ENCODE measurements around the gene GRAMD1C.

Gene GRAMD1C

GRCh38 chr3:113867506-113867905 lies 28.9 kb downstream of the GRAMD1C start:
- no peak for DNase-seq

DNA sequence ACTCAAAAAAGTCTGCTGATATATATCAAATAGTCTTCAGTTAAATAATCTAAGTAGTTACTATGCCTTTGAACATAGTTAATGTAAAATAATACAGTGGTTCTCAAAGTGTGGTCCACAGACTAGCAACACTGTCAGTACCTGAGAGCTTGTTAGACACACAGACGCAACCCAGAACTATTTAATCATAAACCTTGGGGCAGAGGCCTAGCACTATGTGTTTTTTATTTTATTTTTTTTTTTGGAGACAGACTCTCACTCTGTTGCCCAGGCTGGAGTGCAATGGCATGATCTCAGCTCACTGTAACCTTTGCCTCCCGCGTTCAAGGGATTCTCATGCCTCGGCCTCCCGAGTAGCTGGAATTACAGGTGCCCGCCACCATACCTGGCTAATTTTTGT lies 34.7 kb downstream of the GRAMD1C start:
- DNase-seq, result no peak

GRCh38 chr3:113873814-113874526 lies 35.4 kb downstream of the GRAMD1C start:
- DNase-seq, result no peak

GRCh38 chr3:113878403-113878802 lies 39.8 kb downstream of the GRAMD1C start:
- no peak for DNase-seq

DNA sequence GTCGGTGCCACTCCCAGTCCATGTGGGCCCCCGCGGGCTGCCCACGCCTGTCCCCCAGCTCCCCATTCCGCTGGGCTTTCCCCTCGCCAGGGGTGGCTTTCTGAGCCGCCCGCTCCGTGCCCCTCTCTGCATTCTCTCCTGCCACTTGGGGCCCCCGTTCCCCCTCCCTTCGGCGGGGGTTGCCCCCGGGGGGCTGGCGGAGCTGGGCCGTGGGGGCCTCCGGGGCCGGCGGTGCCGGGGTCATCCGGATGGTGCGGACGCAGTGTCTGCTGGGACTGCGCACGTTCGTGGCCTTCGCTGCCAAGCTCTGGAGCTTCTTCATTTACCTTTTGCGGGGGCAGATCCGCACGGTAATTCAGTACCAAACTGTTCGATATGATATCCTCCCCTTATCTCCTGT lies 46.5 kb downstream of the GRAMD1C start:
- no peak for DNase-seq

DNA sequence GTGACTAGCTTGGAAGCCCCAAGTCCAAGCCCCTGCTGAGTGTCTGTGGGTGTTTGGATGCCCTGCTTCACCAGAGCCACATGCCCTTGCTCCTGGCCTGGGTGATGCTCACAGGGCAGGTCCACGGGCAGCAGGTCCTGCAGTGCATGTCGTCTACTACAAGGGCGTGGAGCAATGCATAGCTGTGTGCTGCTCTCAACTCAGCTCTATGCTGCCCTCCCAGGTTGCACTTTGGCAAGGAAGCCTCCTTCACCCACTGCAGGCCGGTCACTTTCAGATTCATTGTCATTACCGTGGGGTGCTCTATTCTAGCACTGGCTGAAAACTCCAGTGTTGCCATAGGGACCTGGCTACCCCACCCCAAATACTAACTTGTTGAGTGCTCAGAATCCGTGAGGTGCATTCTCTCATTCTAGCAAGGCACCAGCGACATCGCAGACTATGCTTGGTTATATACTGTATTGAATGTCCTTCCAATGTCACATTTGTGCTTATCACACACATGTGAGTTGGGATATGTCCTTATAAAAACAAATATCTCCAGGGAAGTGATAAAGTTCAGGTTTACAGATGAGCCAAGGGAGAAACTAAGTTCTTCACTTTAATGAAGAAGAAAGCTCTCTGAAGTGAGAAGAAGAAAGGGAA lies 51.8 kb downstream of the GRAMD1C start:
- DNase-seq, result peak; percentile 8

DNA sequence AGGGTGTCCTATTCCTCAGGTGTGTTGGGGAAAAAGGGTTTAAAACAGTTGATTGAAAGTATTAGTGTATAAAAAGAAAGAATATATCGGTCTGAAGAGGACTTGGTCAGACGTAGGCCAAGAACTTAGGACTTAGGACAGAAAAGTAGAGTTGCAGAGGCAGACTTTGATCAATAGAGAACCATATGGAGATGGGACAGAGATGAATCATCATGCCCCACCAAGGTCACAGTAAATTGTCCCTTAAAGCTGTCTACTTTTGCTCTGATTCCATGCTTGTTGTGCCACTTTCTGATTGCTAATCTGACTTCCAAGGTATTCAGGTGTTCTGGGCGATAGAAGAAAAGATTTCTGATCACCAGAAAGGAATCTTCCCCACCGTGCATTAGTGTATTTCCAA lies 56.3 kb downstream of the GRAMD1C start:
- no peak for DNase-seq

DNA sequence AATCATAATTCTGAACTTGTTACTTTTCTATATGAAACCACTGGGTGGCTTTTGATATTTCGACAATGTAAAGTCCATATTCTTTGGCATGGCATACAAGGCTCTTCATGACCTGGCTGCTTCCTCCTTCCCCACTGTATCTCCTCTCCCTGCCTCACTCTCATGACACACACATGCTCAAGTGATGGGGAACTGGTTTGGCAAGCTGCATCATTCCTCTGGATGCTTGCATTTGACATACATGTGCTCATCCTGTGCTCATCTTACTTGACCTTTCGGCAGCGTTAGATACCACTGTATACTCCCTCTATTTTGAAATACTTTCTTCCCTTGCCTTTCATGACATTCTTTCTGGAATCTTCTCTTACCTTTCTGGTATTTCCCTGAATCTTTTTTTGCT lies 57.4 kb downstream of the GRAMD1C start:
- DNase-seq, result no peak

DNA sequence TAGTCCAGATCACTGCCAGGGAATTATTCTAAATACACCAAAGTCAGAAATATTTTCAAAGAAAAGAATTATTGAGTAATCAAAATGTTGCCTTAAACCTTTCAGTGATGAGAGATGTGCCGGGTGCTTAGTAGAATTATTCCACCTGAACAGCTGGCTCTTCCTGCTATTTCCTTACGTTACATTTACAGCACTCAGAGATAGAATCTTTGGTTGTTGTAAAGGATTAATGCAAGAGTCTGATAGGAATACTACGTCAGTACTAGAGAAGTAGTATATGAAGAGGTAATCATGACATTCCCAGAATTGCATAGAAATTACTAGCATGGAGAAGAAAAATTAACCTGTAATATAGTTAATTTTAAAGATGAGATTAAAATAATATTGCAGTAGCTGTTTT lies 58.3 kb downstream of the GRAMD1C start:
- no peak for DNase-seq

- no peak for DNase-seq
Measured at GRCh38 chr3:113897373-113897777, 58.8 kb downstream of the GRAMD1C start.

GRCh38 chr3:113898892-113899291 lies 60.3 kb downstream of the GRAMD1C start:
- DNase-seq, result no peak

GRCh38 chr3:113906568-113907140 lies 68.1 kb downstream of the GRAMD1C start:
- no peak for DNase-seq

GRCh38 chr3:113908133-113908532 lies 69.5 kb downstream of the GRAMD1C start:
- no peak for DNase-seq

- no peak for DNase-seq
Measured at GRCh38 chr3:113910966-113911365, 72.4 kb downstream of the GRAMD1C start.

- peak; percentile 78 for DNase-seq
Measured at GRCh38 chr3:113912552-113913236, 74.1 kb downstream of the GRAMD1C start.

GRCh38 chr3:113914646-113915045 lies 76.1 kb downstream of the GRAMD1C start:
- DNase-seq, result no peak

- no peak for DNase-seq
Measured at GRCh38 chr3:113927556-113927955, 89.0 kb downstream of the GRAMD1C start.

- DNase-seq, result no peak
Measured at GRCh38 chr3:113946831-113947230, 108.2 kb downstream of the GRAMD1C start.

DNA sequence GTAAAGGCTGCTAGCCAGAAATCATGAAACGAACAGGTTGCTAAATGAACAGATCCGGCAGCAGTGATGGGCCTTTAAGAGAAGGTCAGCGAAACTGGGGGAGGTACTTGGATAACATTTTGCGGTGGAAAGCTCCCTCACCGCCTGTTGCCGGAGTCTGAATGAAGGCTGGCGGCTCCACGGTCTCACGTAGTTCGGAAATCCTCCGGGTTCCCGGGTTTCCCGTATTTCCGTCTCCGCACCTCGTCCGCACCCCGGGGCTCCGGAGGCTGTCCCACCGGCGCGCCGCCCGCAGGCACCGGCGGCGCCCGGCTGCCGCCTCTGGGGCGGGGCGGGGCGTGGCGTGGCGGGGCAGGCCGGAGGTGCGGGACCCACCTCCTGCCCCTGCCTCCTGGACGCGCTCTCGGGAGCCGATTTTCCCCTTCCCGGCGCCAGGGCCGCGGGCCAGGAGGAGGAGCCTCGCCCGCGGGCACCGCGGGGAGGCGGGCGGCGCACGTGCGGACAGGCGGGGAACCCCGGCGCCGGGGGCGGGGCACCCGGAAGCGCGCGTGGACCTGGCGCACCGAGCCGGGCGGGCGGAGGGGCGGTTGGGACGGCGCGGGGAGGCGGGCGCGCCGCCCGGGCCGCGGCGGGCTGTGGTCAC lies 108.9 kb downstream of the GRAMD1C start, which contains the start of gene ZDHHC23:
ZDHHC23 (plus strand) TSS at position 642 of the 643 bp plus-strand sequence. CDS start 790 bp downstream, outside the sequence.
- peak; percentile 95 for DNase-seq

DNA sequence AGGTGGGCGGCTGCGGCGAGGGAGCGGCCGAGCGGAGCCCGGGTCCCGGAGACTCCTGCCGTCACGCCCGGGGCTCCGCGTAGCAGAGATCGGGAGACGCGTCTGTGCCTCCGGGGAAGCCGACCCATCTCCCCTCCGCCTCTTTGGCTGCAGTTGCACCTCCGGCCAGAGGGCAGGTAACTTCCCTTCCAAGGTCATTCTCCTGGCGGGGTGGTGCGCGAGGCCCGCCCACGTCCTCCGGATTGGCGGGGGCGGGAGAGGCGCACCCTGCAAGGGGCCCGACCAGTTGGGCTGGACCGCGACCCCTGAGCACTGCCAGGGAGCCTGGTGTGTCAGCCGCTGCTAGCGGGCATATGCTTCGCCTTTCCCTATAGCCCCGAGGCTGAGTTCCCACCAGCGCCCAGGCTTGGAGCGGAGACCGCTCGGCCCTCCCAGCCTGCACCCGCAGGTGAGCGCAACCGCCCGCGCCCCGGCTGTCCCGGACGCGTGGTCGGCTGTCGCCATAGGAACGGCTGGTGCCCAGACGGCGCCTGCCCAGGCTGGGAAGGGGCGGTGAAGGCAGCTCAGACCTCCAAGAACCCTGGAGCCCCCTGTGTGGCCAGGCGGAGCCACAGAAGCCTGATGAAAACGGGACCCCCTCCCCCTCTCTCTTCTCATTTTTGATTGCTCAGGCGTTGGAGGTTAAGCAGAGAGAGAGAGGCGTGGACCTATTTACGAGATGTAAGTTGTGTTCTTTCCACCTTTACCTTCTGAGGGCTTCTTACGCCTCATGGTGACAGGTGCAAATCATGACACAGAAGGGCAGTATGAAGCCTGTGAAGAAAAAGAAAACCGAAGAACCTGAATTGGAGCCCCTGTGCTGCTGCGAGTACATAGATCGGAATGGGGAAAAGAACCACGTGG lies 109.7 kb downstream of the GRAMD1C start:
- DNase-seq, result peak; percentile 87

DNA sequence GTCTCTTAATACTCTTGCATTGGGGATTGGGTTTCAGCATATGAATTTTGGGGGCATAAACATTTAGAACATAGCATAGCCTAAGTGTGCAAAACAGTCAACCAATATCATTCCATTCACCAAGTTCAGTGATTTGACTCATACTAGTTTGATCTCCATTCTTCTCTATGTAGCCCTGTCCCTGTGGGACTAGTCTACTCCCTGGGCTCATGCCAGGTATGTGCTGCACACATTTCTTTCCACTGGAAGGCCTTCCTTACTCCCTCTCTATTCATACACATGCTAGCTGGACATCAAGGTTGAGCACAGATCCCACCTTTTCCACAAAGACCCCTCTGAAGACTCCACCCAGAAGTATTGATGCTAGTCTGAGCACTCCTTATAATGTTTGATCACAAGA lies 114.3 kb downstream of the GRAMD1C start:
- no peak for DNase-seq

GRCh38 chr3:113953677-113954076 lies 115.1 kb downstream of the GRAMD1C start:
- DNase-seq, result no peak

All from NCI-H146 (cell line).